Measurements from ENCODE around the gene ISM1. TPM values are rescaled to one million over a fixed set of nuclear protein-coding genes. Genes with fewer than 3 reads are reported as not detected.

The ISM1 gene
- total and polyA plus RNA-seq, 2 of the 13 experiments (the other 11 are each of a cell fraction or from before 2014, with no cell fraction given) = 0.40 to 1.4 TPM

DNA sequence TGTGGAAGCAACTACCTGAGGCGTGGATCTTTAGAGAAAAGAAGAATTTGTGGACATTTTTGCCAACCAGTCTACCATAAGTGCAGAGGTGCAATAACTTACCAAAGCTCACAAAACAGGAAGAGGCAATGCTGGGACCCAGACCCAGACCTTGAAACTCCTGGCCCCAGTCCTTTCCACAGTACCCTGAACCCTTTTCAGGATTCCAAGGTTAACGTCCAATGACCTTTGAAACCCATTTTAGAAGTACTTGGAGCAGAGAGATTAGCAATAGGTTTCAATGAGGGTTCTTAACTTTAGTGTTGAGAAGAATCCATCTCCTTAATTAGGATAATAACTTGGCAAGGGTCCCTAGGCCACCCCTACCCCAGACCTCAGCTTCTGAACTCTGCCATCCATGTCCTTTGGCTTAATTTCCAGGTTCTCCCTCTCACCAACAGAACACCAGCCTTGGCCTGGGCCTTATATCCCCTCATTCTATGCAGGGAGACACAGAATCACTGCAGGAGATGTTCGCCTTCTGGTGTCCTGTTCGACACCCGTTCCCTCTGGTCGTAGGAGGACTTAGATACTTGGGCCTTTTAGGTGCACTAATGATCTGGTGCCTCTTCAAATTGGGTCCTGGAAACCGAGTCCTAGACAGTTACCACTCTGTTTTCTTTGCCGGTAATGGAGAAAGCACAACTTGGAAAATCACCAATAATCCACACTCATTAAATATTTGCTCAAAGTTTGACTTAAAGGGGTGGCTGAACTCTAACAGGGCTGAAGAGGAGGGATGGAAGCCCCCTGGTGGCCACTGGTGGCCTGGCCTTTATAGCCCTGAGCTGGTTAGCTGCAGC lies 40.6 kb downstream of the ISM1 start (continued):
- TF ChIP-seq, protein P1, sequence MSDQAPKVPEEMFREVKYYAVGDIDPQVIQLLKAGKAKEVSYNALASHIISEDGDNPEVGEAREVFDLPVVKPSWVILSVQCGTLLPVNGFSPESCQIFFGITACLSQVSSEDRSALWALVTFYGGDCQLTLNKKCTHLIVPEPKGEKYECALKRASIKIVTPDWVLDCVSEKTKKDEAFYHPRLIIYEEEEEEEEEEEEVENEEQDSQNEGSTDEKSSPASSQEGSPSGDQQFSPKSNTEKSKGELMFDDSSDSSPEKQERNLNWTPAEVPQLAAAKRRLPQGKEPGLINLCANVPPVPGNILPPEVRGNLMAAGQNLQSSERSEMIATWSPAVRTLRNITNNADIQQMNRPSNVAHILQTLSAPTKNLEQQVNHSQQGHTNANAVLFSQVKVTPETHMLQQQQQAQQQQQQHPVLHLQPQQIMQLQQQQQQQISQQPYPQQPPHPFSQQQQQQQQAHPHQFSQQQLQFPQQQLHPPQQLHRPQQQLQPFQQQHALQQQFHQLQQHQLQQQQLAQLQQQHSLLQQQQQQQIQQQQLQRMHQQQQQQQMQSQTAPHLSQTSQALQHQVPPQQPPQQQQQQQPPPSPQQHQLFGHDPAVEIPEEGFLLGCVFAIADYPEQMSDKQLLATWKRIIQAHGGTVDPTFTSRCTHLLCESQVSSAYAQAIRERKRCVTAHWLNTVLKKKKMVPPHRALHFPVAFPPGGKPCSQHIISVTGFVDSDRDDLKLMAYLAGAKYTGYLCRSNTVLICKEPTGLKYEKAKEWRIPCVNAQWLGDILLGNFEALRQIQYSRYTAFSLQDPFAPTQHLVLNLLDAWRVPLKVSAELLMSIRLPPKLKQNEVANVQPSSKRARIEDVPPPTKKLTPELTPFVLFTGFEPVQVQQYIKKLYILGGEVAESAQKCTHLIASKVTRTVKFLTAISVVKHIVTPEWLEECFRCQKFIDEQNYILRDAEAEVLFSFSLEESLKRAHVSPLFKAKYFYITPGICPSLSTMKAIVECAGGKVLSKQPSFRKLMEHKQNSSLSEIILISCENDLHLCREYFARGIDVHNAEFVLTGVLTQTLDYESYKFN (CRISPR knock-in tag; conservative IDR thresholded peaks at IDR 0.05) = 0 out of 2 replicates have a peak, but pooled peaks have one; percentile 39
- TF ChIP-seq NKX3-1 (CRISPR knock-in tag; IDR thresholded peaks at IDR 0.05) (no peak), ZNF782 (CRISPR knock-in tag; IDR thresholded peaks at IDR 0.05; ENCODE audit: borderline replicate concordance) (no peak), MIER3 (CRISPR knock-in tag; IDR thresholded peaks at IDR 0.05; ENCODE audit: borderline replicate concordance) (peak; percentile 79; the same call in 1 of the 2 replicates), SRF (IDR thresholded peaks at IDR 0.05; ENCODE audit: low read depth, low read length) (0 out of 2 replicates have a peak, but pooled peaks have one; percentile 4), RFX5 (IDR thresholded peaks at IDR 0.05; ENCODE audit: low read depth, low read length) (no peak), FOXA3 (CRISPR knock-in tag; IDR thresholded peaks at IDR 0.05) (peak; percentile 60), ZNF468 (CRISPR knock-in tag; IDR thresholded peaks at IDR 0.05) (no peak), ELF3 (CRISPR knock-in tag; IDR thresholded peaks at IDR 0.05) (no peak)
- TF ChIP-seq, protein P2, sequence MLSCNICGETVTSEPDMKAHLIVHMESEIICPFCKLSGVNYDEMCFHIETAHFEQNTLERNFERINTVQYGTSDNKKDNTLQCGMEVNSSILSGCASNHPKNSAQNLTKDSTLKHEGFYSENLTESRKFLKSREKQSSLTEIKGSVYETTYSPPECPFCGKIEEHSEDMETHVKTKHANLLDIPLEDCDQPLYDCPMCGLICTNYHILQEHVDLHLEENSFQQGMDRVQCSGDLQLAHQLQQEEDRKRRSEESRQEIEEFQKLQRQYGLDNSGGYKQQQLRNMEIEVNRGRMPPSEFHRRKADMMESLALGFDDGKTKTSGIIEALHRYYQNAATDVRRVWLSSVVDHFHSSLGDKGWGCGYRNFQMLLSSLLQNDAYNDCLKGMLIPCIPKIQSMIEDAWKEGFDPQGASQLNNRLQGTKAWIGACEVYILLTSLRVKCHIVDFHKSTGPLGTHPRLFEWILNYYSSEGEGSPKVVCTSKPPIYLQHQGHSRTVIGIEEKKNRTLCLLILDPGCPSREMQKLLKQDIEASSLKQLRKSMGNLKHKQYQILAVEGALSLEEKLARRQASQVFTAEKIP (CRISPR knock-in tag; IDR thresholded peaks at IDR 0.05; ENCODE audit: borderline replicate concordance) = no peak
- TF ChIP-seq, protein P3, sequence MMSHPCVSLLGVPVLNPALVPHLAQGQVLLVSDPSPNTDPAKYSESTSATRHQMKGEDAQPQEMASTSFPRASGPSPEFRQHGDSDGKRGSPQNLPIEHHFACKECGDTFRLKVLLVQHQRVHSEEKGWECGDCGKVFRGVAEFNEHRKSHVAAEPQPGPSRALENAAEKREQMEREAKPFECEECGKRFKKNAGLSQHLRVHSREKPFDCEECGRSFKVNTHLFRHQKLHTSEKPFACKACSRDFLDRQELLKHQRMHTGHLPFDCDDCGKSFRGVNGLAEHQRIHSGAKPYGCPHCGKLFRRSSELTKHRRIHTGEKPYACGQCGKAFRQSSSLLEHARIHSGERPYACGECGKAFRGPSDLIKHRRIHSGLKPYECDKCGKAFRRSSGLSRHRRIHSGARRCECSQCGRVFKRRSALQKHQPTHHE (CRISPR knock-in tag; IDR thresholded peaks at IDR 0.05; ENCODE audit: borderline replicate concordance) = no peak
- TF ChIP-seq, protein P4, sequence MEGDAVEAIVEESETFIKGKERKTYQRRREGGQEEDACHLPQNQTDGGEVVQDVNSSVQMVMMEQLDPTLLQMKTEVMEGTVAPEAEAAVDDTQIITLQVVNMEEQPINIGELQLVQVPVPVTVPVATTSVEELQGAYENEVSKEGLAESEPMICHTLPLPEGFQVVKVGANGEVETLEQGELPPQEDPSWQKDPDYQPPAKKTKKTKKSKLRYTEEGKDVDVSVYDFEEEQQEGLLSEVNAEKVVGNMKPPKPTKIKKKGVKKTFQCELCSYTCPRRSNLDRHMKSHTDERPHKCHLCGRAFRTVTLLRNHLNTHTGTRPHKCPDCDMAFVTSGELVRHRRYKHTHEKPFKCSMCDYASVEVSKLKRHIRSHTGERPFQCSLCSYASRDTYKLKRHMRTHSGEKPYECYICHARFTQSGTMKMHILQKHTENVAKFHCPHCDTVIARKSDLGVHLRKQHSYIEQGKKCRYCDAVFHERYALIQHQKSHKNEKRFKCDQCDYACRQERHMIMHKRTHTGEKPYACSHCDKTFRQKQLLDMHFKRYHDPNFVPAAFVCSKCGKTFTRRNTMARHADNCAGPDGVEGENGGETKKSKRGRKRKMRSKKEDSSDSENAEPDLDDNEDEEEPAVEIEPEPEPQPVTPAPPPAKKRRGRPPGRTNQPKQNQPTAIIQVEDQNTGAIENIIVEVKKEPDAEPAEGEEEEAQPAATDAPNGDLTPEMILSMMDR (CRISPR knock-in tag; IDR thresholded peaks at IDR 0.05) = peak; percentile 96
- TF ChIP-seq, protein P5, sequence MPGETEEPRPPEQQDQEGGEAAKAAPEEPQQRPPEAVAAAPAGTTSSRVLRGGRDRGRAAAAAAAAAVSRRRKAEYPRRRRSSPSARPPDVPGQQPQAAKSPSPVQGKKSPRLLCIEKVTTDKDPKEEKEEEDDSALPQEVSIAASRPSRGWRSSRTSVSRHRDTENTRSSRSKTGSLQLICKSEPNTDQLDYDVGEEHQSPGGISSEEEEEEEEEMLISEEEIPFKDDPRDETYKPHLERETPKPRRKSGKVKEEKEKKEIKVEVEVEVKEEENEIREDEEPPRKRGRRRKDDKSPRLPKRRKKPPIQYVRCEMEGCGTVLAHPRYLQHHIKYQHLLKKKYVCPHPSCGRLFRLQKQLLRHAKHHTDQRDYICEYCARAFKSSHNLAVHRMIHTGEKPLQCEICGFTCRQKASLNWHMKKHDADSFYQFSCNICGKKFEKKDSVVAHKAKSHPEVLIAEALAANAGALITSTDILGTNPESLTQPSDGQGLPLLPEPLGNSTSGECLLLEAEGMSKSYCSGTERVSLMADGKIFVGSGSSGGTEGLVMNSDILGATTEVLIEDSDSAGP (CRISPR knock-in tag; IDR thresholded peaks at IDR 0.05; ENCODE audit: borderline replicate concordance) = peak; percentile 44
- TF ChIP-seq, protein P6, sequence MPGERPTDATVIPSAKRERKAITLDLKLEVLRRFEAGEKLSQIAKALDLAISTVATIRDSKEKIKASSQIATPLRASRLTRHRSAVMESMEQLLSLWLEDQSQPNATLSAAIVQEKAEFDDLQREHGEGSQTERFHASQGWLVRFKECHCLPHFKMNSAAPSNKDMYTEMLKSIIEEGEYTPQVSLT (CRISPR knock-in tag; IDR thresholded peaks at IDR 0.05; ENCODE audit: borderline replicate concordance, low read depth) = no peak; the same call in 1 of the 2 replicates
- TF ChIP-seq, protein P7, sequence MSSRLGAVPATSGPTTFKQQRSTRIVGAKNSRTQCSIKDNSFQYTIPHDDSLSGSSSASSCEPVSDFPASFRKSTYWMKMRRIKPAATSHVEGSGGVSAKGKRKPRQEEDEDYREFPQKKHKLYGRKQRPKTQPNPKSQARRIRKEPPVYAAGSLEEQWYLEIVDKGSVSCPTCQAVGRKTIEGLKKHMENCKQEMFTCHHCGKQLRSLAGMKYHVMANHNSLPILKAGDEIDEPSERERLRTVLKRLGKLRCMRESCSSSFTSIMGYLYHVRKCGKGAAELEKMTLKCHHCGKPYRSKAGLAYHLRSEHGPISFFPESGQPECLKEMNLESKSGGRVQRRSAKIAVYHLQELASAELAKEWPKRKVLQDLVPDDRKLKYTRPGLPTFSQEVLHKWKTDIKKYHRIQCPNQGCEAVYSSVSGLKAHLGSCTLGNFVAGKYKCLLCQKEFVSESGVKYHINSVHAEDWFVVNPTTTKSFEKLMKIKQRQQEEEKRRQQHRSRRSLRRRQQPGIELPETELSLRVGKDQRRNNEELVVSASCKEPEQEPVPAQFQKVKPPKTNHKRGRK (CRISPR knock-in tag; IDR thresholded peaks at IDR 0.05) = no peak

All from HepG2 (cell line).